MCF 10A (cell line): ENCODE results near the gene KLF7. TPM values are rescaled to one million over a fixed set of nuclear protein-coding genes. Genes with fewer than 3 reads are reported as not detected.

ENCODE experiments used
- BruUV-seq: library from RNA; stranded (reverse); fragments of 400-500 nt; replicated peaks from 2 replicates; lab custom pipeline; 2021; lab: Mats Ljungman, UMichigan
- CTCF ChIA-PET: fragments of 300-600 bp; sonication (Branson Sonifier 250); formaldehyde crosslinking; extraction: SDS; loops from one replicate; lab custom pipeline; 2021; ENCODE audit warnings: antibody characterized with exemption, inconsistent platforms; lab: Yijun Ruan, JAX
- POLR2A ChIA-PET: fragments of 300-600, 350-650 bp; sonication (Branson Sonifier 250); formaldehyde crosslinking; extraction: SDS; loops from one replicate; lab custom pipeline; 2020; ENCODE audit warnings: antibody characterized with exemption, inconsistent platforms; lab: Yijun Ruan, JAX
- DNase-seq: peaks from one replicate; pipeline ENCODE4 v3.0.0-alpha.2; 2018; ENCODE audit not compliant: unreplicated experiment
- H3K27ac Mint-ChIP-seq: one replicate; pipeline ENCODE4 v1.8.0; 2022; ENCODE audit warnings: mild to moderate bottlenecking, low read depth, mixed read lengths; ENCODE audit not compliant: unreplicated experiment
- H3K27me3 Mint-ChIP-seq: one replicate; pipeline ENCODE4 v1.8.0; 2022; ENCODE audit warnings: mixed read lengths; ENCODE audit not compliant: insufficient read depth, unreplicated experiment
- H3K36me3 Mint-ChIP-seq: one replicate; pipeline ENCODE4 v1.8.0; 2022; ENCODE audit warnings: mild to moderate bottlenecking, moderate library complexity, mixed read lengths; ENCODE audit not compliant: insufficient read depth, unreplicated experiment
- H3K4me1 Mint-ChIP-seq: one replicate; pipeline ENCODE4 v1.8.0; 2022; ENCODE audit warnings: mixed read lengths; ENCODE audit not compliant: insufficient read depth, unreplicated experiment
- H3K4me3 Mint-ChIP-seq: one replicate; pipeline ENCODE4 v1.8.0; 2022; ENCODE audit warnings: mild to moderate bottlenecking, moderate library complexity, mixed read lengths; ENCODE audit not compliant: unreplicated experiment
- H3K9me3 Mint-ChIP-seq: one replicate; pipeline ENCODE4 v1.8.0; 2022; ENCODE audit warnings: mixed read lengths; ENCODE audit not compliant: unreplicated experiment
- CTCF ChIP-seq: fragments of 200-600 bp; IDR thresholded peaks from one replicate; pipeline ENCODE4 v1.8.0; 2022; ENCODE audit warnings: antibody characterized with exemption, mild to moderate bottlenecking; ENCODE audit not compliant: unreplicated experiment
- intact Hi-C: fragments of 100-400 bp; cut with micrococcal nuclease; formaldehyde crosslinking; loops from 2 replicates; pipeline ENCODE4 v1.14.1; 2022
- total RNA-seq: library from RNA; stranded (reverse); gene quantifications from 2 replicates; pipeline ENCODE4 v1.2.3, GENCODE V29; 2022

Gene KLF7
- total RNA-seq, 1 experiment from 2014 or later = 40.1 TPM

- no peak for TF ChIP-seq CTCF
- H3K36me3 Mint-ChIP-seq = no peaks in the 10 kb centered on the region
- POLR2A ChIA-PET = no interaction called here
- intact Hi-C loops = no loop called here
- no peaks in the 10 kb centered on the region for H3K4me1 Mint-ChIP-seq
- CTCF ChIA-PET = interaction anchor here (0.6 kb wide), 1 partner anchor 250 kb away, joined by 3 read pairs; no protein-coding TSS in a partner anchor
- no peak overlapping the region for H3K27ac Mint-ChIP-seq
- no peaks in the 10 kb centered on the region for H3K9me3 Mint-ChIP-seq
- no TSS peak for BruUV-seq
- no peak for DNase-seq
- H3K4me3 Mint-ChIP-seq = no peak overlapping the region
- no peaks in the 10 kb centered on the region for H3K27me3 Mint-ChIP-seq
Measured at GRCh38 chr2:207055257-207055656, 110.5 kb downstream of the KLF7 start.

DNA sequence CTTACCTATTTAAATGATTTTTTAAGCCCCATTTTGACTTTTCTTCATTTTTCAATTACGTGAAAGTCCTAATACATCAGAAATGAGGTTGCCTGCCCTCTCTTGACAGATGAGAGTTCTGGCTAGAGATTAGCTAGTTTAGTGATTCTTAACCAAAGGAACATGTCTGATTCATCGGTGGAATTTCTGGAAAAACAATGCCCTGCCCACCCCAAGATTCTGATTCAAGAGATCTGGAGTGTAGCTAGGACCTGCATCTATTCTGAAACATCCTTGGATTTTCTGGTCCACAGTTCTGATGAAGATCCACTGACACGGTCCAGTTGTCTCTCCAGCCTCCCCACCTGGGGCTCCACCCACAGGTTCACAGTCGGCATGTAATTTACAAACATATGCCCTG lies 111.2 kb downstream of the KLF7 start:
- Mint-ChIP-seq H3K27ac (no peak overlapping the region), H3K36me3 (no peaks in the 10 kb centered on the region), H3K4me1 (no peaks in the 10 kb centered on the region), H3K9me3 (no peaks in the 10 kb centered on the region), H3K27me3 (no peaks in the 10 kb centered on the region), H3K4me3 (no peak overlapping the region)
- ChIA-PET POLR2A (no interaction called here), CTCF (no interaction called here)
- intact Hi-C loops = no loop called here
- no TSS peak for BruUV-seq
- DNase-seq = no peak
- TF ChIP-seq CTCF = no peak

DNA sequence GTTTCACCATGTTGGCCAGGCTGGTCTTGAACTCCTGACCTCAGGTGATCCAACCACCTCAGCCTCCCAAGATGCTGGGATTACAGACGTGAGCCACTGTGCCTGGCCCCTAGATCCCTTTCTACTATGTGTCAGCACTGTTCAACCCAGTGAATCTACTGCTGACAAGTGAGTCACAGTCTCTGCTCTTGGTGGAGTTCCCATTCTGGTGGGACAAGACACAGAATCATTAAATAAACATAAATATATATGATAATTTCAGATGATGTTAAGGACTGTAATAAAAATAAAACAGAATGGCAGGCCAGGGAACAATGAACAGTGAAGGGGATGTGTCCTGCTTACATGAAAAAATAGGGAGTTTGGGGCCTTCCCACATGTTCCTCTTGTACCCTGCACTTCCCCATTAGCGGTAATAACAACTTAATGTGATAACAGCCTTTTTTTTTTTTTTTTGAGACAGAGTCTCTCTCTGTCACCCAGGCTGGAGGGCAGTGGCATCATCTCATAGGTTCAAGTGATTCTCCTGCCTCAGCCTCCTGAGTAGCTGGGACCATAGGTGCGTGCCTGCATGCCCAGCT lies 114.3 kb downstream of the KLF7 start:
- no peak overlapping the region for H3K27ac Mint-ChIP-seq
- H3K9me3 Mint-ChIP-seq = no peaks in the 10 kb centered on the region
- no TSS peak for BruUV-seq
- TF ChIP-seq CTCF = no peak
- no peaks in the 10 kb centered on the region for H3K36me3 Mint-ChIP-seq
- H3K4me3 Mint-ChIP-seq = no peak overlapping the region
- ChIA-PET POLR2A (no interaction called here), CTCF (interaction anchor here (0.6 kb wide), 1 partner anchor 202 kb away, joined by 3 read pairs; no protein-coding TSS in a partner anchor)
- H3K27me3 Mint-ChIP-seq = peaks cover under 1% of the 10 kb centered on the region
- intact Hi-C loops = no loop called here
- no peaks in the 10 kb centered on the region for H3K4me1 Mint-ChIP-seq
- DNase-seq = no peak

DNA sequence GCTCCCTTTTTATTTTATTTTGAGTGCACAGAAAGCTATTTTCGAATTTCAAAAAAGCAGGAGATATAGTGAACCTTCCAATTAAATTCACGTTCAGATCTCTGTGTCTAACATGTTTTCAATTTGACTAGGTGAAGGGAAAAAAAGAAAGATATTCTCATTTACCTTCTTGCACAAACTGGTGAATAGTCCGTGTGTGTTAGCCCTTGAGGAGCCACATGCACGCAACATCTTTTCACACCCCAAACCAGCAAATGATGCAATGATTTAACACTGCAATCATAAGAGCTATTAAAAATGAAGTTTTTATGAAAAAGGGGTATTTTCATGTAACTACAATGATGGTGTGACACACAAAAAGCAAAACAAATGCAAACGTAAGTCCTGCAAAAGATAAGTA lies 116.6 kb downstream of the KLF7 start:
- ChIA-PET POLR2A (no interaction called here), CTCF (interaction anchor here (0.6 kb wide), 1 partner anchor 833 kb away, joined by 3 read pairs; no protein-coding TSS in a partner anchor)
- intact Hi-C loops = no loop called here
- Mint-ChIP-seq H3K4me3 (no peak overlapping the region), H3K36me3 (no peaks in the 10 kb centered on the region), H3K4me1 (no peaks in the 10 kb centered on the region), H3K27me3 (peaks cover 10% of the 10 kb centered on the region), H3K9me3 (peaks cover 7% of the 10 kb centered on the region), H3K27ac (no peak overlapping the region)
- no TSS peak for BruUV-seq
- no peak for TF ChIP-seq CTCF
- no peak for DNase-seq
